Measurements from ENCODE around the gene SCD5.

DNA sequence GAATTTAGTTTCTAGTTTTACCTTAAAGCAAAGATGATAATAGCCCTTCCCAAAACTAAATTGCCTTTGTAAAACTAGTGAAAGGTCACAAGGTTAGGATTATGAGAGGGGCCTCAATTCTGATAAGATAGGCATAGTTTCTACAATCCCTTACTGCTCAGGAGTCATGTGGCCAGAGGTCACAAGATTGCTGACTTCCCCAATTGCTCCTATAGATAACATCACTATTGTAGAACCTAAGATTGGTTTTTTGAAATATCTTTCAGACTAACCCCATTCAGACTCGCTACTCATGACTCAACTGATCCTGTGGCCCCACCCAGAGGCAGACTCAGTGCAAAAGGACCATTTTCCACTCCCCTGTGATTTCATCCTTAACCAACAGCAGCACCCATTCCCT is 70.3 kb downstream of the SCD5 start:
- TF ChIP-seq BHLHE40 (IDR thresholded peaks at IDR 0.05; ENCODE audit: borderline replicate concordance) (no peak), CTBP1 (IDR thresholded peaks at IDR 0.05; ENCODE audit: borderline replicate concordance) (no peak), SUZ12 (IDR thresholded peaks at IDR 0.05) (no peak), PKNOX1 (IDR thresholded peaks at IDR 0.05) (no peak), L3MBTL2 (conservative IDR thresholded peaks at IDR 0.05) (no peak), FOXM1 (IDR thresholded peaks at IDR 0.05; ENCODE audit: borderline replicate concordance) (no peak), FOXK2 (IDR thresholded peaks at IDR 0.05) (no peak), HDGF (IDR thresholded peaks at IDR 0.05; ENCODE audit: borderline replicate concordance) (no peak), SP1 (IDR thresholded peaks at IDR 0.05) (no peak), ARNT (IDR thresholded peaks at IDR 0.05) (no peak), FOXA1 (IDR thresholded peaks at IDR 0.05) (no peak), ELF4 (IDR thresholded peaks at IDR 0.05) (no peak), TARDBP (IDR thresholded peaks at IDR 0.05) (no peak)
